Measurements from ENCODE around the gene OCA2. TPM values are rescaled to one million over a fixed set of nuclear protein-coding genes. Genes with fewer than 3 reads are reported as not detected.

Gene OCA2
- total and polyA plus RNA-seq, 2 of the 8 experiments (the other 6 are each of a cell fraction or from before 2014, with no cell fraction given): 0.20 TPM

GRCh38 chr15:27816790-27817189 is 282.3 kb downstream of the OCA2 start (continued):
- TF ChIP-seq NANOG (IDR thresholded peaks at IDR 0.05; ENCODE audit: insufficient read depth, low read depth, low read length, poor library complexity, severe bottlenecking): no peak

All from H1 (cell line).